Measurements from ENCODE around the gene TCEA2. TPM values are rescaled to one million over a fixed set of nuclear protein-coding genes. Genes with fewer than 3 reads are reported as not detected.

TCEA2 gene
- total RNA-seq, 1 experiment from 2014 or later, result 48.3 TPM

GRCh38 chr20:64104667-64105451, 41.9 kb downstream of the TCEA2 start:
- BruUV-seq (replicated peaks), result no TSS peak
- Mint-ChIP-seq H3K27ac (ENCODE audit: unreplicated experiment) (no peak overlapping the region), H3K9me3 (ENCODE audit: unreplicated experiment) (no peaks in the 10 kb centered on the region), H3K36me3 (ENCODE audit: insufficient read depth, unreplicated experiment) (no peaks in the 10 kb centered on the region), H3K4me3 (ENCODE audit: unreplicated experiment) (no peak overlapping the region), H3K27me3 (ENCODE audit: insufficient read depth, unreplicated experiment) (peaks cover 23% of the 10 kb centered on the region), H3K4me1 (ENCODE audit: low read depth, unreplicated experiment) (no peaks in the 10 kb centered on the region)
- intact Hi-C loops (cut with micrococcal nuclease; ENCODE audit: unreplicated experiment), result no loop called here
- Histone ChIP-seq H3K9me3 (no peaks in the 10 kb centered on the region; the same call in 1 of the 2 replicates), H3K4me3 (ENCODE audit: low read depth, low read length) (no peak overlapping the region), H3K4me1 (peaks cover 3% of the 10 kb centered on the region; the same call in 1 of the 2 replicates), H3K36me3 (ENCODE audit: control insufficient read depth, insufficient read depth, low read length) (no peaks in the 10 kb centered on the region), H3K27me3 (replicated peaks; ENCODE audit: control insufficient read depth, insufficient read depth, low read length) (peaks cover 4% of the 10 kb centered on the region; the same call in 1 of the 2 replicates)
- ChIA-PET CTCF (no interaction called here), POLR2A (no interaction called here)
- DNase-seq, result peak in 1 of 2 experiments; percentile 44
- TF ChIP-seq CTCF (IDR thresholded peaks at IDR 0.05; ENCODE audit: insufficient read depth in 1 of 2, low read depth in 1 of 2, low read length in 1 of 2, severe bottlenecking in 1 of 2, unreplicated experiment in 1 of 2), result no peak

GRCh38 chr20:64105846-64106434, 42.9 kb downstream of the TCEA2 start:
- TF ChIP-seq CTCF (IDR thresholded peaks at IDR 0.05; ENCODE audit: insufficient read depth in 1 of 2, low read depth in 1 of 2, low read length in 1 of 2, severe bottlenecking in 1 of 2, unreplicated experiment in 1 of 2), result no peak
- CTCF ChIA-PET, result no interaction called here
- no peak overlapping the region for H3K27ac Mint-ChIP-seq (ENCODE audit: unreplicated experiment)

GRCh38 chr20:64106435-64106961, 43.5 kb downstream of the TCEA2 start:
- no peak overlapping the region for H3K27ac Mint-ChIP-seq (ENCODE audit: unreplicated experiment)
- POLR2A ChIA-PET, result no interaction called here
- no peaks in the 10 kb centered on the region for H3K9me3 Mint-ChIP-seq (ENCODE audit: unreplicated experiment)

More at GRCh38 chr20:64105846-64106434, 42.9 kb downstream of the TCEA2 start:
- Histone ChIP-seq H3K27me3 (replicated peaks; ENCODE audit: control insufficient read depth, insufficient read depth, low read length) (peaks cover 3% of the 10 kb centered on the region; the same call in 1 of the 2 replicates), H3K9me3 (no peaks in the 10 kb centered on the region; the same call in 1 of the 2 replicates), H3K36me3 (ENCODE audit: control insufficient read depth, insufficient read depth, low read length) (no peaks in the 10 kb centered on the region), H3K4me1 (peaks cover 3% of the 10 kb centered on the region; the same call in 1 of the 2 replicates), H3K4me3 (ENCODE audit: low read depth, low read length) (no peak overlapping the region)
- H3K4me1 Mint-ChIP-seq (ENCODE audit: low read depth, unreplicated experiment), result no peaks in the 10 kb centered on the region
- H3K9me3 Mint-ChIP-seq (ENCODE audit: unreplicated experiment), result no peaks in the 10 kb centered on the region
- peak in 1 of 2 experiments; percentile 33 for DNase-seq
- H3K4me3 Mint-ChIP-seq (ENCODE audit: unreplicated experiment), result no peak overlapping the region
- POLR2A ChIA-PET, result no interaction called here
- intact Hi-C loops (cut with micrococcal nuclease; ENCODE audit: unreplicated experiment), result no loop called here
- no peaks in the 10 kb centered on the region for H3K36me3 Mint-ChIP-seq (ENCODE audit: insufficient read depth, unreplicated experiment)
- peaks cover 23% of the 10 kb centered on the region for H3K27me3 Mint-ChIP-seq (ENCODE audit: insufficient read depth, unreplicated experiment)
- no TSS peak for BruUV-seq (replicated peaks)

More at GRCh38 chr20:64106435-64106961, 43.5 kb downstream of the TCEA2 start:
- intact Hi-C loops (cut with micrococcal nuclease; ENCODE audit: unreplicated experiment), result no loop called here
- H3K36me3 Mint-ChIP-seq (ENCODE audit: insufficient read depth, unreplicated experiment), result no peaks in the 10 kb centered on the region
- CTCF ChIA-PET, result interaction anchor here (0.9 kb wide), 1 partner anchor 23 kb away, joined by 4 read pairs; no protein-coding TSS in a partner anchor
- BruUV-seq (replicated peaks), result no TSS peak
- no peak for TF ChIP-seq CTCF (IDR thresholded peaks at IDR 0.05; ENCODE audit: insufficient read depth in 1 of 2, low read depth in 1 of 2, low read length in 1 of 2, severe bottlenecking in 1 of 2, unreplicated experiment in 1 of 2)
- peaks cover 3% of the 10 kb centered on the region; the same call in 1 of the 2 replicates for H3K4me1 ChIP-seq
- H3K27me3 Mint-ChIP-seq (ENCODE audit: insufficient read depth, unreplicated experiment), result peaks cover 17% of the 10 kb centered on the region
- H3K27me3 ChIP-seq (replicated peaks; ENCODE audit: control insufficient read depth, insufficient read depth, low read length), result peaks cover under 1% of the 10 kb centered on the region; the same call in 1 of the 2 replicates
- H3K4me3 Mint-ChIP-seq (ENCODE audit: unreplicated experiment), result no peak overlapping the region
- H3K4me3 ChIP-seq (ENCODE audit: low read depth, low read length), result no peak overlapping the region
- no peaks in the 10 kb centered on the region; the same call in 1 of the 2 replicates for H3K9me3 ChIP-seq
- no peaks in the 10 kb centered on the region for H3K36me3 ChIP-seq (ENCODE audit: control insufficient read depth, insufficient read depth, low read length)
- no peaks in the 10 kb centered on the region for H3K4me1 Mint-ChIP-seq (ENCODE audit: low read depth, unreplicated experiment)
- peak in 1 of 2 experiments; percentile 48 for DNase-seq
